ENCODE results near the gene CNPY3.

Gene CNPY3

DNA sequence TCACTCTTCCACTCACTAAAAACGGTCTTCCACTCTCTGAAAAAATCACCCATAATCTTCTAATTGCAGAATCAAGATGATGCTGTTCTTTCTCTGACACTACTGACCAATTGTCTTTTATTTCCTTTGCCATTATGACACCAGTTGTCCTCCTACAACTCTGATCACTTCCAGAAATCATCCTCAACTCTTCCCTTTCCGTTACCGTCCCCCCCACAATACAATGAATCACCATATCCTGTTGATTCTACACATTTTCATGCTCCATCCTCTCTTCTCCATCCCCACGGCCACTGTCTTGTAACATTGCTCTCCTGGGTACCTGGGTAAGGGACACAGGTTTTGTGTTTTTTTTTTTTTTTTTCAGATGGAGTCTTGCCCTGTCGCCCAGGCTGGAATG is 52.6 kb downstream of the CNPY3 start:
- DNase-seq (ENCODE audit: low spot score) = no peak

DNA sequence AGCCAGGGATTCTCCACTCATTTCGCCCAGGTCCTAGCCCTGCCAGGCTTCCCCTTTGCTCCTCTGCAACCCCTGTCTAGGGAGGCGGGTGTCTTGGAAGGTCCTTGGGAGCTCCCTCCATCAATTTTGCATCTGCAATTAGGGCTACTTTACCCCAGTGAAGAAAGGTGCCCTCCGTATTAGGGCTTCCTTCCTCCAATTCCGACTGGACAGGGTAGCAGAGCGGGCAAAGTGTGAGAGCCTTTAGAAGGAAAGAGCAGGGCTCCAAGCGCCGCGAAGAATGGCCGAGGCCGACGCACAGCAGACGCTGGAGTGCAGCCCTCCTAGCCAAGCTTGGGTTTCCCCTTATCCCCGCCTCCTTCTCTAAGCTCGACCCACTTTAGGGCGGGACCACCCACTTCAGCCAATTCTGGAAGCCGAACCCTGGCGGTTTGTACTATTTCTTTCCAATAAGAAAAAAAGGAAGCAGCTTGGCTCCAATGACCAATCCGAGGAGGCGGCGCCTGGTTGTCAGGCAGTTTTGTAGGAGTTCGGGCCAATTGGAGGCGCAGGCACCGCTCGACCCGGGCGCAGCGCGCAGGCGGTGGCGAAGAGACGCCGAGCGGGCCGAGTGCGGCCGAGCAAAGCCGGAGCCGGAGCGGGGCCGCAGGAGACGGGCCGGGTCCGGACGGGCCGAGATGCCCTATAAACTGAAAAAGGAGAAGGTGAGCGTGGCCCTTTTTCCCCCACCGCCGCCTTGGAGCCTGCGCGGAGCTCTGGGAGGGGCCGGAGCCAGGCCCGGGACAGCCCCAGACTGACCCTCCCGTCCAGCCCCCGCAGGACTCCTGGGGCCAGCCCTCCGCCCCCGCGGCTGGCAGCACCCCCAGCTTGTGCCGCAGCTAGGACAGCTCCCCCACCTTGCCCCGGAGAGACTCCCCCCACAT is 55.0 kb downstream of the CNPY3 start, which contains the start of gene PPP2R5D:
Gene PPP2R5D, plus strand, starts transcription at position 570 of the 923 bp plus-strand sequence. Its CDS starts 108 bp downstream, at position 678.
- DNase-seq (ENCODE audit: low spot score) = peak; percentile 99

DNA sequence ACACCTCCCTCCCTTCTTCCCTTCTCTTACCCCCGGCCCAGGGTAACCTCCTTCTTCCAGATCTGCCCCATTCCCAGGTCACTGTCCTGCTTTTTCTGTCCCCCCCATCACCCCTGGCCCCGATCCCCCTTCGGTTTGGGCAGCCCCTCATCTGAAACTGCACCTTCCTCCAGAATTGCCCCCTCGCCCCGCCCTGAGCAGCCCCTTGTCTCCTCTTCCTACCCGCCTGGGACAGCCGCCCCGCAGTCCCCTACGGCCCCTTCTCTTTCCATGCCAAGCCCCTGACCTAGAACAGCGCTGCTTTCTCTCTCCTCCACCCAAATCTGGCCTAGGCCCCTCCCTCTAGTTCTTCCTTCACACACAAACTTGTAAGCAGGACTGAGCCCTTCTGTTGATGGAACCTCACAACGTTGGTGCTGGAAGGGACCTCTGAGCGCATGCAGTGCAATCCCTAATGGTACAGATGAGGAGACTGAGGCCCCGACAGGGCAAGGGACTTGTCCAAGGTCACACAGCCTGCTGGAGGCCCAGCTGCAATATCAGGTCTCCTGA is 55.7 kb downstream of the CNPY3 start:
- DNase-seq (ENCODE audit: low spot score) = peak; percentile 20

DNA sequence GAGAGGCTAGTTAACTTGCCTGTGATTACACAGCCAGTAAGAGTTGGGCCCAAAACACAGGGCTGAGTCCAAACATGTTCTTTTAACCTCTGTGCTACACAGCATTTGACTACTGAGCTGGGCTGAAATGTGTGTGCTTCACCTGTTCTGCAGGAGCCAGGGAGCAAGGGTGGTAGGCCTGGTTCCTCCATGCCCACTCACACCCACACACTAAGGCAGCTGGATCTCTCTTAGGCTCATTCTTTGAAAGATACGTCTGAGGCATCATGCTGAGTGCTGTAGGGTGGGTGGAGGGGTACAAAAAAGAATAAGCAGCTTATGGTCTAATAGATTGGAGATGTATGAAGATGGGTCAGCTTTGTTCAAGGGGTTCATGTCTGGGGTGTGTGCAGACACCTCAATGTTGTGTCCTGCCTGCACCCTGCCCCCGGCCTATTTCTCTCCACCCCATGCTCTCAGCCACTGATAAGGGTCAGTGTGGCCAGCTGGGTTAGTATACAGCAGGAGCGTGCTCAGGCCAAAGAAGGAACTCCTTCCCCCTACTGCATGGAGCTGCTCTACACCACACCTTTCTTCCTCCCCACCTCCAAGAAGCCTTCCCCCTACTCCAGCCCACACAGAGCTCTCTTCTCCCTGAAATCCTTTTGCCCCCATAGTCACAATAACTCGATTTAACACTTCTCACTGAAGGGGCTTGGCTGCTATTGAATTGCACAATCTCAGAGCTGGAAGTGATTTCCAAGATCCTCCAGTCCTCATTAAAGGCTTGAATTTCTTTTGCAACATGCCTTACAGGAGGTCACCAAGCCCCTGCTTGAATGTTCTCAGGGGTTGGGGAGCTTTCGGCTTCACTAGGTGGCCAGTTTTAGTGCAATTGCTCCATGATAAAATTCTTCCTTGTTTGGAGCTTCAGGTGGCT is 58.5 kb downstream of the CNPY3 start:
- DNase-seq (ENCODE audit: low spot score) = no peak

DNA sequence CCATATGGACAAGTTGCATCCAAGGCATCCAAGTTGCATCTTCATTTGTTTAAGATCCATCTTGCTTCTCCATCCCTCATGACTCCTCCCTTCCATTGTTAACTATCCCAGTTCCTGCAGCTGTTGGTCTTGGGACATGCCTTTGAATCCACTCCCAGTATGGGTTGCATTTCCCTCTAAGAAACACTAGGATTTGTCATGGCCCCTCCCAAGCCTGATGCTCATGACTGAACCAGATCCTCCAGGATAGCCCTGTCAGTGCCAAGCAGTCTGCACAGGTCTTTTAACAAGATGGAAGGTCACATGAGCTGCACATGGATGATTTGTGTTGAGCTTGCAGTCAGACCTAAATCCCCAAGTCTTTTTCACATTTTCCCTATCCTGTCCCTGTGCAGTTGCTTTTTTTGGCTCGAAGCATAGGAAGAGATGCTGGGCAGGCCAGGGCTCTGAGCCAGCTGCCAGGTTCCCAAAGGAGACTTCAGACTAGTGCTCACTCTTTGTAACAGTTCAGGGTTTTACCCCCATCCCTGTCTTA is 59.3 kb downstream of the CNPY3 start:
- DNase-seq (ENCODE audit: low spot score) = no peak
